Osteocyte (in vitro differentiated cells): ENCODE data around the gene ITK. TPM values are rescaled to one million over a fixed set of nuclear protein-coding genes. Genes with fewer than 3 reads are reported as not detected.
A peak's percentile ranks its signal among the peaks of the same experiment; 100 is the strongest.

Experiments used
- DNase-seq: peaks from one replicate; pipeline ENCODE4 v3.0.0; 2021; ENCODE audit warnings: mixed read lengths; ENCODE audit not compliant: unreplicated experiment; ENCODE audit errors: extremely low spot score
- H3K27ac Mint-ChIP-seq: one replicate; pipeline ENCODE4 v1.8.0; 2021; ENCODE audit warnings: mild to moderate bottlenecking, mixed read lengths; ENCODE audit not compliant: unreplicated experiment
- H3K27me3 Mint-ChIP-seq: one replicate; pipeline ENCODE4 v1.8.0; 2021; ENCODE audit warnings: mixed read lengths; ENCODE audit not compliant: unreplicated experiment
- H3K36me3 Mint-ChIP-seq: one replicate; pipeline ENCODE4 v1.8.0; 2021; ENCODE audit warnings: mixed read lengths; ENCODE audit not compliant: unreplicated experiment
- H3K4me1 Mint-ChIP-seq: one replicate; pipeline ENCODE4 v1.8.0; 2021; ENCODE audit warnings: mixed read lengths; ENCODE audit not compliant: unreplicated experiment
- H3K4me3 Mint-ChIP-seq: one replicate; pipeline ENCODE4 v1.8.0; 2021; ENCODE audit warnings: mild to moderate bottlenecking, moderate library complexity, mixed read lengths; ENCODE audit not compliant: unreplicated experiment
- H3K9me3 Mint-ChIP-seq: one replicate; pipeline ENCODE4 v1.8.0; 2021; ENCODE audit warnings: mixed read lengths; ENCODE audit not compliant: unreplicated experiment
- total RNA-seq: library from RNA; stranded (reverse); gene quantifications from 2 replicates; pipeline ENCODE4 v1.2.1, GENCODE V29; 2021
- TF ChIP-seq, protein P1 (sequence below): fragments of 200-600 bp; sonication (generic); IDR thresholded peaks from 2 replicates; pipeline ENCODE4 v1.5.0; 2021; ENCODE audit warnings: antibody characterized with exemption, mild to moderate bottlenecking, moderate library complexity

ITK gene
- total RNA-seq, 1 donor from 2014 or later, result not detected

DNA sequence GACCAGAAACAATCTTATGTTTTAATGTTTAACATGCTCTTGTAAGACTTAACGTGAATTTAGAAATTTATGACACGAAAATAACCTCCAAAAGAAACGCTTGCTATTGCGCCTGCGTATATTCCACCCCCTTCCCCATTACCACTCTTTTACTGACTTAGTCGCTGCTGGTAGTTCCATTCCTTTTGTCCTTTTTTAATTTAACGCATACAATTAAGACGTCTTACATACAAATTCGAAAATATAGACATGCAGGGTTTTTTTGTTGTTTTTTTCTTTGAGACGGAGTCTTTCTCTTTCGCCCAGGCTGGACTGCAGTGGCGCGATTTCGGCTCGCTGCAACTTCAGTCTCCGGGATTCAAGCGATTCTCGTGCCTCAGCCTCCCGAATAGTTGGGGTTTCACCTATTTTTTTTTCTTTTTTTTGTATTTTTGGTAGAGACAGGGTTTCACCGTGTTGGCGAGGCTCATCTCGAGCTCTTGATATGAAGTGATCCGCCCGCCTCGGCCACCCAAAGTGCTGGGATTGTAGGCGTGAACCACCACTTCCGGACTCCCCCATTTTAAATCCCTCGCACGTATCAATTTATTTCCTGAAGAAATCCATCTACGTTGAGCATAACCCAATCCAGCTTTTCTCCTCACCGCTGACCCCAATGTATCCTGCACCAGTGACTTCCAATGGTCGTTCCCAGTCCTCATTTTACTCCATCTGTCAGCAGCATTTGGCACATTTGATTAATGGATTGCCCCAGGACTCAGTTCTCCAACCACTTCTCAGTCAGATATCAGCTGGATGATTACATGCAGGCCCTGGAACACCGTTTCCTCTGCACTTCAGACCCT, 37.3 kb upstream of the ITK start:
- TF ChIP-seq, protein P1, sequence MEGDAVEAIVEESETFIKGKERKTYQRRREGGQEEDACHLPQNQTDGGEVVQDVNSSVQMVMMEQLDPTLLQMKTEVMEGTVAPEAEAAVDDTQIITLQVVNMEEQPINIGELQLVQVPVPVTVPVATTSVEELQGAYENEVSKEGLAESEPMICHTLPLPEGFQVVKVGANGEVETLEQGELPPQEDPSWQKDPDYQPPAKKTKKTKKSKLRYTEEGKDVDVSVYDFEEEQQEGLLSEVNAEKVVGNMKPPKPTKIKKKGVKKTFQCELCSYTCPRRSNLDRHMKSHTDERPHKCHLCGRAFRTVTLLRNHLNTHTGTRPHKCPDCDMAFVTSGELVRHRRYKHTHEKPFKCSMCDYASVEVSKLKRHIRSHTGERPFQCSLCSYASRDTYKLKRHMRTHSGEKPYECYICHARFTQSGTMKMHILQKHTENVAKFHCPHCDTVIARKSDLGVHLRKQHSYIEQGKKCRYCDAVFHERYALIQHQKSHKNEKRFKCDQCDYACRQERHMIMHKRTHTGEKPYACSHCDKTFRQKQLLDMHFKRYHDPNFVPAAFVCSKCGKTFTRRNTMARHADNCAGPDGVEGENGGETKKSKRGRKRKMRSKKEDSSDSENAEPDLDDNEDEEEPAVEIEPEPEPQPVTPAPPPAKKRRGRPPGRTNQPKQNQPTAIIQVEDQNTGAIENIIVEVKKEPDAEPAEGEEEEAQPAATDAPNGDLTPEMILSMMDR, result no peak
- Mint-ChIP-seq H3K27me3 (peaks cover 21% of the 10 kb centered on the region), H3K4me1 (peaks cover 17% of the 10 kb centered on the region), H3K27ac (peak overlapping the region; percentile 96), H3K9me3 (no peaks in the 10 kb centered on the region), H3K4me3 (peak overlapping the region; percentile 90), H3K36me3 (peaks cover 14% of the 10 kb centered on the region)
- peak; percentile 49 for DNase-seq

GRCh38 chr5:157148734-157149615, 31.7 kb upstream of the ITK start:
- H3K27me3 Mint-ChIP-seq, result peaks cover 41% of the 10 kb centered on the region
- H3K4me1 Mint-ChIP-seq, result peaks cover 2% of the 10 kb centered on the region
- no peaks in the 10 kb centered on the region for H3K9me3 Mint-ChIP-seq
- no peak overlapping the region for H3K27ac Mint-ChIP-seq
- H3K4me3 Mint-ChIP-seq, result no peak overlapping the region
- TF ChIP-seq, protein P1, result peak; percentile 90
- DNase-seq, result peak; percentile 84
- H3K36me3 Mint-ChIP-seq, result no peaks in the 10 kb centered on the region

- TF ChIP-seq, protein P1, result no peak
These were observed 29.6 kb upstream of the ITK start for GRCh38 chr5:157150995-157151394.

DNA sequence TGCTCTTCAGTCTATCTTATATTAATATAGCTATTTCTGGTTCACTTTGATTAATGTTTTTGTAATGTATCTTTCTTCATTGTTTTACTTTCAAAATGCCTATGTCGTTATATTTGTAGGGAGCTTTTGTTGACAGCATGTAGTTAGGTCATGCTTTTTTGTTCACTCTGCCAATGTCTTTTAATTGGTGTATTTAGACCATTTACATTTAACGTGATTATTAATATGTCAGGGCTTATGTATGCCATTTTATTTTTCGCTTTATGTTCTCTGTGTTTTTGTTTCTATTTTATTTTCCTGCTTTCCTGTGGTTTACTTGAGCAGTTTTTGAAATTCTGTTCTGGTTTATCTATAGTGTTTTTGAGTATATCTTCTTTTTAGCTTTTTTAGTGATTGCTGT, 25.3 kb upstream of the ITK start:
- Mint-ChIP-seq H3K27me3 (peaks cover 58% of the 10 kb centered on the region), H3K36me3 (no peaks in the 10 kb centered on the region), H3K4me1 (no peaks in the 10 kb centered on the region), H3K9me3 (no peaks in the 10 kb centered on the region), H3K27ac (no peak overlapping the region), H3K4me3 (no peak overlapping the region)
- TF ChIP-seq, protein P1, result no peak
- no peak for DNase-seq

More at GRCh38 chr5:157150995-157151394, 29.6 kb upstream of the ITK start:
- peaks cover 49% of the 10 kb centered on the region for H3K27me3 Mint-ChIP-seq
- H3K4me3 Mint-ChIP-seq, result no peak overlapping the region
- no peaks in the 10 kb centered on the region for H3K36me3 Mint-ChIP-seq
- H3K4me1 Mint-ChIP-seq, result no peaks in the 10 kb centered on the region
- no peaks in the 10 kb centered on the region for H3K9me3 Mint-ChIP-seq
- DNase-seq, result peak; percentile 40
- no peak overlapping the region for H3K27ac Mint-ChIP-seq
